GM21723 (cell line): ENCODE results near the gene MYO7A.

ENCODE experiments used
- ATAC-seq: cut with Tn5 transposase; IDR thresholded peaks from one replicate; pipeline ENCODE4 v1.9.1; 2021; ENCODE audit warnings: mild to moderate bottlenecking, moderate library complexity; ENCODE audit not compliant: unreplicated experiment

MYO7A gene

GRCh38 chr11:77181799-77182541, 53.9 kb downstream of the MYO7A start:
- ATAC-seq, result no peak

GRCh38 chr11:77182542-77183430, 54.7 kb downstream of the MYO7A start:
- no peak for ATAC-seq

GRCh38 chr11:77183431-77183984, 55.5 kb downstream of the MYO7A start:
- ATAC-seq, result no peak

GRCh38 chr11:77184136-77184860, 56.3 kb downstream of the MYO7A start:
- no peak for ATAC-seq

GRCh38 chr11:77186302-77186701, 58.3 kb downstream of the MYO7A start:
- ATAC-seq, result no peak

- no peak for ATAC-seq
Measured at GRCh38 chr11:77187111-77187750, 59.2 kb downstream of the MYO7A start.

GRCh38 chr11:77187776-77188632, 60.0 kb downstream of the MYO7A start:
- ATAC-seq, result no peak

- ATAC-seq, result no peak
Measured at GRCh38 chr11:77188633-77189491, 60.8 kb downstream of the MYO7A start.

GRCh38 chr11:77189588-77190210, 61.7 kb downstream of the MYO7A start:
- no peak for ATAC-seq

- ATAC-seq, result no peak
Measured at GRCh38 chr11:77190331-77191075, 62.5 kb downstream of the MYO7A start.

- no peak for ATAC-seq
Measured at GRCh38 chr11:77191429-77191822, 63.4 kb downstream of the MYO7A start.

- ATAC-seq, result no peak
Measured at GRCh38 chr11:77191823-77192495, 63.9 kb downstream of the MYO7A start.

- ATAC-seq, result no peak
Measured at GRCh38 chr11:77193167-77193566, 65.1 kb downstream of the MYO7A start.

GRCh38 chr11:77193911-77194830, 66.1 kb downstream of the MYO7A start:
- ATAC-seq, result no peak

GRCh38 chr11:77195071-77195755, 67.2 kb downstream of the MYO7A start:
- no peak for ATAC-seq
